NCI-H82 treated with DMSO at 0.1 percent for 48 hours (cell line): ENCODE data around the gene MYCN.

Experiments
- DNase-seq: peaks from one replicate; lab custom pipeline; 2025; ENCODE audit not compliant: unreplicated experiment; lab: John Stamatoyannopoulos, UW

Gene MYCN

DNA sequence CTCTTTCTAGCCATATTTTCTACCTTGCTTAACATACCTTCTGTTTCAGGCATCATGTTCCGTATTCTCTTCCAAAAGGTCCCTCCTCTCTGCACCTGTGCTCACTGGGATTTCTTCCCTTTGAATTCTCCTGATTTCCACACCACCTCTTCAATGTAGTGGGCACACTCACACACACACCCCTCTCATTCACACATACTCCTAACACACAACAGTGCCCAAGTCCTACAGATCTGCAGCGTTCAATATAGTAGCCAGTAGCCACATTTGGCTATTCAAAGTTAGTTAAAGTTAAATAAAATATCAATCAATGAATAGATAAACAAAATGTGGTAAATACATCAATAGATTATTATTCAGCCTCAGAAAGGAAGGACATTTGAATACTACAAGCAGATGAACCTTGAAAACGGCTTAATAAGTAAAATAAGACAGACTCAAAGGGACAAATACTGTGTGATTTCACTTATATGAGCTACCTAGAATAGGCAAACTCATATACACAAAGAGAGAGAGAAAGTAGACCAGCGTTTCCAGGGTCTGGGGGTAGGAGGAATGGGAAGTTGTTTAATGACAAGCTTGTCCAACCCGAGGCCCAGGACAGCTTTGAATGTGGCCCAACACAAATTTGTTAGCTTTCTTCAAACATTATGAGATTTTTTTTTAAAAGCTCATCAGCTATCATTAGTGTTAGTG, 34.4 kb downstream of the MYCN start:
- DNase-seq: no peak

- no peak for DNase-seq
Measured at GRCh38 chr2:15975261-15975600, 34.9 kb downstream of the MYCN start.

DNA sequence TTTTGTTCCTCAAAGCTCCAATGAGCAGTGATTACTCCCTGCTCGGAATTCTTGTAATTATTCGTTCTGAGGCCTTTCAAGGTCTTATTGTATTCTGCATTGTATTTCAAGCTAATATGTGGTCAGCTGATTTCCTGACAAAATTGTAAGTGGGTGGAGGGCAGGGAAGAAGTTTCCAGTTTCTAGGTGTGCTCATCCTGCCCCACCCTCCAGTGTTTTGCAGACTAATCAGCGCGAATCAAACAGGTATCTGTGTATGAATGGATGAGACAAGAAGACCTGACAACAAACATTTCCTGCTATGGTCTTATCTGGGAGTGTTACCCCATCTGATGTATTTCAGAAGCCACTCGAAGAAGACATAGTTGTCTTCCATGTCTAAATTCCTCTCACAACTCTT, 35.3 kb downstream of the MYCN start:
- DNase-seq: no peak

DNA sequence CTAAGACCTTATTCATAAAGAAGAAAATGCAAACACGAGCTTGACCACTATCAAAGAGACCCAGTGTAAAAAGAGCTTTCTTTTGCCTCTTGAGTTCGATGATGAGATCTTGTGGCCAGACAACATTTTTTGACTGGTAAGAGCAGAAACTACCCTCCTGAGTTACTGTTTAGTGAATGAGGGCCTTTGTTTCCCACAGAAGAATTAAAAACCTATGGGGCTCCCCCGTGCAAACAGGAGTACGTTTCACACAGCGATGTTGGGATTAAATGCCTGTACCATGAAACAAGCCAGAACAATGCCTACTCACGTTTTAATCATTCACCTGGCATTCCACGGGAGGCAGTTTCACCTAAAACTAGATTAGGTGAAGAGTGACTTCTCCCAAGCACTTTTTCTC, 36.0 kb downstream of the MYCN start:
- no peak for DNase-seq

DNA sequence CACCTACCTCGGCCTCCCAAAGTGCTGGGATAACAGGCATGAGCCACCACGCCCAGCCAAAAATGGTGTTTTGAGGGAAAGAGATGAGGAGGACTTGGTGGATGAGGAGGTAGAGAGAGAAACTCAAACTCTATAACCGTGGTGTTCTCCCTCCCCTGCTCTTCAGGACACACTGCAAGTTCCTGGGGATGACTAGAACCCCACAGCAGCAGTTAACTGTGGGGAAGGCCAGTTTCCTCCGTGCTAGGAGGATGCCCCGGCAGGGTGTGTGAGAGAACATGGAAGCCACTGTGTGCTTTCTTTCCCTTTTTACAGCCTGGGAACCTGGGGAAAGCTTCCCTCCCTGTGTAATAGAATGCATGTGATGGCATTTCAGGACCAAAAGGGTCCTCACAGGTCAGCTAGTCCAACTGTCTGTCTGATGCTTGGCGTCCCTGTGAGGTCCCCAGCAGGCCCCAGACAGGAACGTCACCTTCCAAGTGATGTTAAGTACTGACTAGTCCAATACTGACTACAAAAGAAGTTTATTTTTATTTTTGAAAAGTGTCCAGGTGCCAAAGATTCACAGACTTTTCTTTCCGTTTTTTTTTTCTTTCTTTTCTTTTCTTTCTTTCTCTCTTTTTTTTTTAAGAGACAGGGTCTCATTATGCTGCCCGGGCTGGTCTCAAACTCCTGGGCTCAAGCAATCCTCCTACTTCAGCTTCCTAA, 38.9 kb downstream of the MYCN start:
- no peak for DNase-seq

GRCh38 chr2:15979759-15980604, 39.6 kb downstream of the MYCN start:
- no peak for DNase-seq

DNA sequence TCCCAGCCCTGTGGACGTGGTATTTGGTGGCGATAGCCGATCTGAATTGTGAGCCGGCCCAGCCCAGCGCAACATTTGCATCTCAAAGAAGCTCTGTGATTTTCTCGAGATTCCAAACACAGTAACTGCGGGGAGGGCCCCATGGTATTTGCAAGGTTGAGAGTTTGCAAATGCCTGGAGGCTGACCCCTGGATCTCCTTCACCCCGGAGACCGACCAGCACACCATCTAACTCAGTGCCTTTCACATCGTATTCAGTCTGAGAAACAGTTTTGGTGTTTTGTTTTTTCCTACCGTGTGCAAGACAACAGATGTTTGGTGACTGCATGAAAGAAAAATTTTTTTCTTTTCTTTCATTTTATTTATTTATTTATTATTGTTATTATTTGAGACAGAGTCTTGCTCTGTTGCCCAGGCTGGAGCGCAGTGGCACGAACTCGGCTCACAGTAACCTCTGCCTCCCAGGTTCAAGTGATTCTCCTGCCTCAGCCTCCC, 40.3 kb downstream of the MYCN start:
- no peak for DNase-seq

DNA sequence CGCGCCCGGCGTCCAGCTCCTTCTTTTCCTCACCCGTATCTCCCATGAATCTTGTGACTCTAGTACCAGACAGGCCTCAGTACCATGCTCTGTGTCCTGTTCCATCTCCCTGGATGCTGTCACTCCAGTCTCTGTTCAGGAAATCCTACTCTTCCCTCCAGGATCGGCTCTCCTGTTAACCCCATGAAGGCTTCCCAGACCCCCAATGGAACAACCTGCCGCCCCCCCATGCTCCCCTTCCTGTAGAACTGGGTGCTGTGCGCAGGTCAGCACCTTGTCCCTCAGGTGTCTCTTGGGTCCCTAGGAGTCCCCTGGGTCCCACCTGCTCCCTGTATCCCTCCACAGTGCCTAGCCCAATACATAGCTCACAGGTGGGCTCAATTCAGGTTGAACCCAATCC, 41.3 kb downstream of the MYCN start:
- no peak for DNase-seq

DNA sequence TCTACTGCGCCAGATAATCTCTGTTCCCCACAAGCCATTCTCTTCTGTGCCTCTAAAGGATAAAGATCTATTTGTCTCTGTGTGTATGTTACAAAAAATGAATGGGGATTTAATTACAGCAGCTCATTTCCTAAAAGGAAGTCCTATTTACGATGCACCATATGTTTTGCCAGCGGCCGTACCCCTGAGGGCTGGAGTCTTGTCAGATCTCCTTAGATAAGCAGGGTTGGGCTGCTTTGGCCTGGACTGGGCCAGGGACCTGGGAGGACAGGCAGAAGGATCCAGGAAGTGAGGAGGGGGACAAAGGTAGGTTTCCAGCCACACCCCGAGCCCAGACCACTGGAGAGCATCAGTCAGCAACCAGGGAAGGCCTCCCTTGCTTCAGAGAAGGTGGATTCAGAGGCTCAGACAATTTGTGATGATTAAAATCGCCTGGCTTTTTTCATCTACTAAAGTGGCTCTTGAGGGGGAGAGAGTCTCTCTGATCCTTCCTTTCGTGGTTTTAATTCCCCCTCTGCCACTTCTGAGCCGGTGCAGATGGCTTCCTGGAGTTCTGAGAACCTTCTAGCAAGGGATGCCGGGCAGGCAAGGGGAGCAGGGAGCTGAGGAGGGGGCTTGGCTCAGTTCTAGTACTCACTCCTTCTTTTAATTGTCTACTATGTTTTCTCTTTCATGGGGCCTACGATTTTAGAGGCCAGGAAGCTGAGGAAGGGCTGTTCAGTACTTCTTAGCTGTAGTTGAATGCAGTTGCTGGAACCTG, 42.1 kb downstream of the MYCN start:
- DNase-seq: peak; percentile 73

DNA sequence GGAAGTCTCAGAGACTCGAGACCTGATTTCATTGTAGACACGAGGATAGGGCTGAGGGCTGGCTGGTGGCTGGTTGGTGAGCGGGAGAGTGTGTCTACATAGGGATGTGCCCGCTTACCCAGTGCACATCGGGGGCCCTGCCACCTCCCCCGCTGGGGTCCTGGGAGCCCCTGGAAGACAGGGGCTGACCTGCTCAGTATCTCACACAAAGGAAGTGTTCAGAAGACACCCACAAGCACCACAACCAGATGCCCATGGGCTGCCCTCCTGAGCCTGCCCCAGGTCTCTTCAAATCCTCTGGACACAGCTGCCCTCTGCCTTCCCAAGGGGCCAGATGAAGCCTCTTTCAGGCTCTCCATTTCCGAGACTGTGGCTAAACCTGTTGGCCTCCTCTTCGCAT, 43.1 kb downstream of the MYCN start:
- no peak for DNase-seq

DNA sequence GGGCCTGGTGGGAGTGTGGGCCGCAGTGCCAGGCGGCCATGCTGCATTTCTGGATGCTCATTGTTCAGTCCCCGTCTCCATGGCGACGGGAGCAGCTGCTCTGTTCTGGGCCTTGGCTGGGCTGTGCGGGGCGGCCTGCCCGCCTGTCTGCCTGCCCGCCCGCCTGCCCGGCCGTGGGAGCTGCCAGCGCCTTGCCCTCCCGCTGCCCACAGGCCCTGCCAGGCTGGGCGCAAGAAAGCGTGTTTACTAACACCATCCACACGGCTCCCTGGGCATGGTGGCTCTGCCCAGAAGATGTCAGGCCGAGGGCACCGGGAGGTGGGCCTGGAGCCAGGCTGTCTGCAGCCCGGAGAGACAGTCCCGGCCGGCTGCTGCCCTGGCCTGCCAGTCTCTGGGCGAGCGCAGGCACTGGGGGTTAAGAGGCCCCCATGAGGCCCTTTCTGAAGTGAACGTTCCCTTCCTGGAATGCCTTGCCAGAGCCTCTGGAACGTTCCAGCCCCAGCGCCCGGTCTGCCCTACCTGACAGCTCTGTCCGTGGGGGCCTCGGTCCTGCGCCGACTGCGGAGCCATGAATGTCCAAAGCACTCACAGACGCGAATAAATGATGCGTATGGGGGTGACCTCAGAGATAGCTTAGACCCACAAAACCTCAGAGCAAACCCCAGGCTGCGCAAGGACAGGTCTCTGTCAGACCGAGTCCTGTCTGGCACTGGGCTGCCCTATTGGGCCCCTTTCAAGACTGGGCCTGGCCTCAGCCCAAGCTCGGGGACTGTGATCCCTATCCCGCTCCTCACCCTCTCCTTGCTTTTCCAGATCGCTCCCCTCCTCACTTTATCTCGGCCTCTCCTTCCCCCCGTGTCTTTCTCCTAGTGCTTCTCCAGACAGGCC, 44.3 kb downstream of the MYCN start:
- no peak for DNase-seq

DNA sequence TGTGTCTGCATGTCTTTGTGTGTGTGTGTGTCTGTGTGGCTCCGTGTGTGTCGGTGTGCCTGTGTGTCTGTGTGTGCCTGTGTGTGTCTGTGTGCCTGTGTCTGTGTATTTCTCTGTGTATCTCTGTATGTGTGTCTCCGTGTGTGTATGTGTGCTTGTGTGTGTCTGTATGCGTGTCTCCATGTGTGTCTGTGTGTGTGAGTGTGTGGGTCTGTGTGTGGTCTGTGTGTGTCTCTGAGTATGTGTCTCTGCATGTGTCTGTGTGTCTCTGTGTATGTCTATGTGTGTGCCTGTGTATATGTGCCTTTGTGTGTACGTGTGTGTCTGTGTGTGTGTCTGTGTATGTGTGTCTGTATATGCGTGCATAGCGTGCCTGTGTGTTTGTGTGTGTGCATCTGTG, 45.2 kb downstream of the MYCN start:
- no peak for DNase-seq

- peak; percentile 46 for DNase-seq
Measured at GRCh38 chr2:15986068-15986560, 45.8 kb downstream of the MYCN start.

GRCh38 chr2:15986644-15987043, 46.3 kb downstream of the MYCN start:
- no peak for DNase-seq

DNA sequence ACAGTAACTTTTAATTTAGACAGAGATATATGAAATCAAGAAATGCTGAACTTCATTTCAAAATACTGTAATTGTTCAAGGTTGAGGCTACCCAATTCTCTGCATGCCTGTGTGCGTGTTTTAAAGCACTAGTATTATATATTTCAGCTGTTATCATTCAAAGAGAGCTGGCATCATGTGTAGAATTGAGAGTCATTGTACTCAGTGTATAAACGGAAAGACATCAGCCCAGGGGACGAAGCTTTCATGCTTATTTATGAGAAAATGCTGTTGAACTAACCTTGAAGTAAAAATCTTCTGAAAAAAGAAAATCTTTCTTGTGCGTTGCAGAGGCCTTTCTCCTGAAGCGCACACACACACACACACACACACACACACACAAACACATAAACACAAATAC, 48.4 kb downstream of the MYCN start:
- DNase-seq: no peak

- DNase-seq: no peak
Measured at GRCh38 chr2:15989559-15989958, 49.2 kb downstream of the MYCN start.

GRCh38 chr2:15990151-15991101, 50.1 kb downstream of the MYCN start:
- DNase-seq: no peak

GRCh38 chr2:15991231-15991630, 50.9 kb downstream of the MYCN start:
- no peak for DNase-seq
